Transverse colon (tissue), 4 donors: Measurements from ENCODE around the gene HTRA1. TPM values are rescaled to one million over a fixed set of nuclear protein-coding genes. Genes with fewer than 3 reads are reported as not detected.

ENCODE experiments used
- DNase-seq: peaks from one replicate; pipeline ENCODE4 v3.0.0-alpha.2; 2019
- H3K27ac ChIP-seq, 4 donors: fragments of 200-600 bp; sonication (generic); 2 replicates each; pipeline ENCODE4 v1.5.1; 2016 to 2018; ENCODE audit warnings: inconsistent platforms in 4 of 4
- H3K27me3 ChIP-seq: fragments of 200-600 bp; sonication (generic); 2 replicates; pipeline ENCODE4 v1.5.1; 2017; ENCODE audit warnings: inconsistent platforms
- H3K36me3 ChIP-seq, 4 donors: fragments of 200-600 bp; sonication (generic); 2 replicates each; pipeline ENCODE4 v1.5.1; 2017 to 2019; ENCODE audit warnings: inconsistent platforms in 4 of 4
- H3K4me1 ChIP-seq, 4 donors: fragments of 200-600 bp; sonication (generic); 2 replicates each; pipeline ENCODE4 v1.5.1; 2017 to 2020; ENCODE audit warnings: inconsistent platforms in 4 of 4
- H3K4me3 ChIP-seq, 4 donors: fragments of 200-600 bp; sonication (generic); 1 replicate in 1 of 4; 2 replicates in 3 of 4; pipeline versions ENCODE4 v1.5.1 to v1.6.1; 2017 to 2019; ENCODE audit warnings: inconsistent platforms in 4 of 4
- H3K9me3 ChIP-seq, 2 donors: fragments of 200-600 bp; sonication (generic); 2 replicates each; pipeline ENCODE4 v1.5.1; 2017 to 2019; ENCODE audit warnings: inconsistent platforms in 2 of 2
- EP300 ChIP-seq: sonication (generic); formaldehyde crosslinking; IDR thresholded peaks from one replicate; pipeline ENCODE4 v1.6.1; 2017; ENCODE audit warnings: antibody characterized with exemption, low read depth
- POLR2A ChIP-seq: fragments of 450-650 bp; IDR thresholded peaks from one replicate; pipeline ENCODE4 v1.6.1; 2016; ENCODE audit warnings: antibody characterized with exemption, mild to moderate bottlenecking, moderate library complexity
- POLR2AphosphoS5 ChIP-seq, 3 donors: sonication (generic); formaldehyde crosslinking; IDR thresholded peaks; one replicate each; pipeline ENCODE4 v1.6.1; 2016; ENCODE audit warnings: antibody characterized with exemption in 3 of 3
- WGBS, 2 donors: methylation state at CpG; one replicate each; pipeline ENCODE4 v1.1.5; 2018; ENCODE audit warnings: low coverage in 1 of 2; 5-methylcytosine and 5-hydroxymethylcytosine counted together
- in situ Hi-C, 4 donors: fragments of 200-750 bp; cut with MboI; loops; one replicate each; pipeline versions ENCODE4 v1.15.0 to v1.15.1; 2017; ENCODE audit warnings: low sequenced_read_pairs in 3 of 4, low pct_ligation_motif_present in 1 of 4, low pct_unique_long_range_greater_than_20kb in 1 of 4
- intact Hi-C: fragments of 100-400 bp; cut with DNase I; formaldehyde crosslinking; loops from one replicate; pipeline ENCODE4 v1.15.1; 2023; ENCODE audit warnings: low total_unique reads
- total RNA-seq, 4 donors: library from RNA; depleted of rRNA; stranded (reverse); fragments of >200 nt; gene quantifications; one replicate each; pipeline ENCODE4 v1.1.0, GENCODE V29; 2016
- TF ChIP-seq, protein P1 (sequence below), 5 experiments: fragments of 200-600 bp in 3 of 5; fragments of 450-650 bp in 2 of 5; sonication (generic) in 3 of 5; IDR thresholded peaks; 1 replicate in 2 of 5; 2 replicates in 3 of 5; pipeline ENCODE4 v1.5.1; 2016 to 2017; ENCODE audit warnings: antibody characterized with exemption in 5 of 5, inconsistent platforms in 3 of 5, mild to moderate bottlenecking in 2 of 5, moderate library complexity in 1 of 5

The HTRA1 gene
- total RNA-seq, 4 donors from 2014 or later, result 7.9 to 103 (median 31.2) TPM

DNA sequence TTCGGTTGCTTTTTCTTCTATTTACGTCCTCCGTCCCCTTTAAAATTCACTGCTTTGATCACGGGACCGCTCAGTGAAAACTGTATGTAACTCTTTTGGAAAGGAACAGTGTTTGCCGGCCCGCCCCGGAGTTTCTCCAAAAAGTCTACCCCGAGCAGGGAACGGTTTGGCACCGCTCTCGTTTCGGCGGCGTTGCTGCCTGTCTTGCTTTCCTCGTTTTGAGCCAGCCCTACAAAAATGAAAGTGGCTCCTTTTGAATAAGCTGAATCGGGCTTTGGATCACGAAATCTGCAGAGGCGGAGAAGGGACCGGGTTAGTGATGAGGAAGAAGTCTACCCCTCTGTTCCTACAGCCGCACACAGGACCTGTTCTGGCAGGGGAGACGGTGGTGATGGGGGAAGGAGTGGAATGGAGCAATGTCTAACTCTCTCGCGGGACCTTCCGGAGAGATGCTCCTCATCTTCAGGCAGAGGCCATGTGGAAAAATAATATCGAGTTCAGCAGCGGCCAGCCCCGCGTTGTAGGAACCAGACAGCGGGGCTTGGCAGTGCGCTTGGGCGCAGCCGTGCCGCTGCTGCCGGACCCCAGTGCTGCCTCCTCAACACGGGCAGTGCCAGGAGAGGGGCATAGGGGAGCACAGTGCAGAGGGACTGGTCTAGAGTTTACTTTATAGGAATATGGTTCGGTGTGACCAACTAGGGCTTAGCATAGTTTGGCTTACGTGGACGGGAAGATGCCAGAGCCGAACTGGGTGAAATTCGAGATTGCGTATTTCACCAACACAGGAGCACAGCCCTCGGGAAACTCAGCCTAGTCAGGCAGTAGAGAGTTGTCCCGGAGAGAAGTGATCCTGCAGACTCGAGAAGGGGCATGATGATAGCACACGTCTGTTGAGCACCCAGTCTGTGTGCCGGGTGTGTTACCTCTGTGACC, 1.4 kb downstream of the HTRA1 start:
- peaks cover 0 to 29% (median 19%) of the 10 kb centered on the region in 4 donors for H3K4me1 ChIP-seq
- H3K27ac ChIP-seq, result peak overlapping the region; percentile 68 to 85 (median 76)
- WGBS, 2 donors, result 3 to 20% methylated on average over 6 to 46 of the region's 47 CpGs
- TF ChIP-seq, protein P1, sequence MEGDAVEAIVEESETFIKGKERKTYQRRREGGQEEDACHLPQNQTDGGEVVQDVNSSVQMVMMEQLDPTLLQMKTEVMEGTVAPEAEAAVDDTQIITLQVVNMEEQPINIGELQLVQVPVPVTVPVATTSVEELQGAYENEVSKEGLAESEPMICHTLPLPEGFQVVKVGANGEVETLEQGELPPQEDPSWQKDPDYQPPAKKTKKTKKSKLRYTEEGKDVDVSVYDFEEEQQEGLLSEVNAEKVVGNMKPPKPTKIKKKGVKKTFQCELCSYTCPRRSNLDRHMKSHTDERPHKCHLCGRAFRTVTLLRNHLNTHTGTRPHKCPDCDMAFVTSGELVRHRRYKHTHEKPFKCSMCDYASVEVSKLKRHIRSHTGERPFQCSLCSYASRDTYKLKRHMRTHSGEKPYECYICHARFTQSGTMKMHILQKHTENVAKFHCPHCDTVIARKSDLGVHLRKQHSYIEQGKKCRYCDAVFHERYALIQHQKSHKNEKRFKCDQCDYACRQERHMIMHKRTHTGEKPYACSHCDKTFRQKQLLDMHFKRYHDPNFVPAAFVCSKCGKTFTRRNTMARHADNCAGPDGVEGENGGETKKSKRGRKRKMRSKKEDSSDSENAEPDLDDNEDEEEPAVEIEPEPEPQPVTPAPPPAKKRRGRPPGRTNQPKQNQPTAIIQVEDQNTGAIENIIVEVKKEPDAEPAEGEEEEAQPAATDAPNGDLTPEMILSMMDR (IDR thresholded peaks at IDR 0.05), result no peak
- TF ChIP-seq POLR2A (no peak), POLR2AphosphoS5 (IDR thresholded peaks at IDR 0.05) (no peak), EP300 (no peak)
- no peaks in the 10 kb centered on the region for H3K36me3 ChIP-seq
- no peaks in the 10 kb centered on the region for H3K9me3 ChIP-seq
- in situ Hi-C loops (no loop called here), intact Hi-C loops (no loop called here)
- H3K4me3 ChIP-seq, result peak overlapping the region; percentile 42 to 75 (median 56)
- DNase-seq, result no peak
- H3K27me3 ChIP-seq, result peaks cover 72% of the 10 kb centered on the region

DNA sequence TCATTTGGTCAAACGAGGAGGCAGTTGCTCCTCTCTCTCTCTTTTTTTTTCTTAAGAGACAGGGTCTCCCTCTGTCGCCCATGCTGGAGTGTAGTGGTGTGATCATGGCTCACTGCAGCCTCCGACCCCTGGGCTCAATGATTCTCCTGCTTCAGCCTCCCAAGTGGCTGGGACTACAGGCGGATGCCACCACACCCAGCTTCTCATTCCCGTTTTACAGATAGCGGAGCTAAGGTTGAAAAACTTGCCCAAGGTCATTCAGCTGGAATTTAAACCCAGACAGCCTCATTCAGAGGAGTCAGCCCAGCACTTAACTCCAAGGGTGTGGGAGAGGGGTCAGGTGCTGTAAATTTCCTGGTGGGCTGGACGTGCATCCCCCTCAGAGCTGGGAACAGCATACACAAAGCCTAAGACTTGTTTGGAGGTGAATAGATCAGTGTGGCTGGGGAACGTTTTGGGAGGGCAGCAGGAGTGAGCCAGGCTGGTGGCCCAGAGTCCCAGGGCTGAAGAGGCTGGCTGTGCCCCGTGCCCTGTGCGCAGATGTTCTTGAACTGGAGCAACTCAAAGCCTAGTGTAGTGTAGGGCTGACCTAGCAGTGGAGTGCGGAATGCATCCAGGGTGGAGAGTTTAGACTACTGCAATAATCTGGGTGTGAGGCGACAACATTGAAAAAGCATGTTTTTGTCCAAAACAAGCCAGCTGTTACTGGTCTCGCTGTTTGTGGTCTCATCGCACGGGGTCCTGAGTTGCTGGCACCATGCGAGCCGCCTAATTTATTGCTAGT, 2.3 kb downstream of the HTRA1 start:
- Histone ChIP-seq H3K36me3 (no peaks in the 10 kb centered on the region), H3K4me3 (peak overlapping the region in 3 of 4 donors; percentile 42 to 65 (median 47)), H3K9me3 (no peaks in the 10 kb centered on the region), H3K27ac (peak overlapping the region in 1 of 4 donors; percentile 85), H3K4me1 (peaks cover 0 to 29% (median 19%) of the 10 kb centered on the region in 4 donors), H3K27me3 (peaks cover 64% of the 10 kb centered on the region)
- in situ Hi-C loops (no loop called here), intact Hi-C loops (no loop called here)
- WGBS, 2 donors, result 44 to 62% methylated on average over 4 to 17 of the region's 17 CpGs
- TF ChIP-seq EP300, result no peak
- TF ChIP-seq, protein P1 (IDR thresholded peaks at IDR 0.05), result no peak
- TF ChIP-seq POLR2A, result no peak
- TF ChIP-seq POLR2AphosphoS5 (IDR thresholded peaks at IDR 0.05), result no peak
- DNase-seq, result no peak

DNA sequence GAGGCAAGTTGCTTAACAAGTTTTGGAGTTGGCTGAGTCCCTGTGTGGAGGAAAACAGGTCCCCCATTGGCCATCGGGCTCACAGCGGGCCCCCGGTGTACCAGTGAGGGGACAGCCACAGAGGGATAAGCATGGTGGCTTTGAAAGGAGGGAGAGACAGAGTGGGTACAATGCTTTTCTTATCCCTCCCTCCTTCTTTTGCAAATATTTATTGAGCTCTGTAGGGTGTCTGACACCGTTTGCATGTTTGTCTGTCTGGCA, 2.8 kb downstream of the HTRA1 start:
- intact Hi-C loops, result no loop called here
- no peak for DNase-seq
- no peak overlapping the region for H3K4me3 ChIP-seq

DNA sequence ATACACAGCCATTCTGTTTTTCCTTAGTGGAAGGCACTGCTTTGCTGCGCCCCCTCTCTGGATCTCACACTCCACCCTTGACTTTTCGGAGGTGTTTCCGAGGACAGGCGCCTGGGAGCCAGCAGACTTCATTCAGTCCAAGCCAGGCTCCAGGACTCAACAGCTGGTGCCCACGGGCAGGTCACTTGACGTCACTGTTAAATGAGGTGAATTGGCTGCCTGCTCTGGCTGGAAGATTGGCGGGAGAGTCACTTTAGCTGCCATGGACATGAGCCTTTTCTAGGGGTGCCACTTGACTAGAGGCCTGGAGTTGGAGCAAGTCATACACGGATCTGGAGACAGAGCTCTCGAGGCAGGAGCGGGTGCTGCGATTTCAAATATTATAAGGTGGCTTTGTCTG, 3.2 kb downstream of the HTRA1 start:
- Histone ChIP-seq H3K4me1 (peaks cover 3 to 33% (median 19%) of the 10 kb centered on the region in 4 donors), H3K27ac (no peak overlapping the region), H3K4me3 (no peak overlapping the region), H3K27me3 (peaks cover 54% of the 10 kb centered on the region), H3K36me3 (no peaks in the 10 kb centered on the region), H3K9me3 (no peaks in the 10 kb centered on the region)
- DNase-seq, result no peak
- 85% methylated on average over 11 of the region's 11 CpGs; no CpG with 5 or more reads in 1 of the 2 donors for WGBS, 2 donors
- intact Hi-C loops, result no loop called here
- no peak for TF ChIP-seq EP300
- no peak for TF ChIP-seq POLR2AphosphoS5 (IDR thresholded peaks at IDR 0.05)
- TF ChIP-seq, protein P1 (IDR thresholded peaks at IDR 0.05), result no peak
- in situ Hi-C loops, result no loop called here

More for the DNA sequence above, 2.8 kb downstream of the HTRA1 start:
- Histone ChIP-seq H3K9me3 (no peaks in the 10 kb centered on the region), H3K4me1 (peaks cover 0 to 29% (median 19%) of the 10 kb centered on the region in 4 donors), H3K27me3 (peaks cover 58% of the 10 kb centered on the region), H3K36me3 (no peaks in the 10 kb centered on the region), H3K27ac (no peak overlapping the region)
- TF ChIP-seq, protein P1 (IDR thresholded peaks at IDR 0.05), result no peak
- TF ChIP-seq POLR2A (no peak), POLR2AphosphoS5 (IDR thresholded peaks at IDR 0.05) (no peak), EP300 (no peak)
- in situ Hi-C loops, result no loop called here
- 78% methylated on average over 4 of the region's 4 CpGs; no CpG with 5 or more reads in 1 of the 2 donors for WGBS, 2 donors
